A549 treated with AZD2906 at 1 μM for 4 hours (cell line): Measurements from ENCODE around the gene SLC49A4. TPM values are rescaled to one million over a fixed set of nuclear protein-coding genes. Genes with fewer than 3 reads are reported as not detected.

Experiments
- total RNA-seq: library from RNA; stranded (reverse); fragments of 200-300 nt; extraction: Qiagen RNA extraction; gene quantifications from 5 replicates; pipeline ENCODE4 v1.2.3, GENCODE V29; 2022

SLC49A4 gene, protein sequence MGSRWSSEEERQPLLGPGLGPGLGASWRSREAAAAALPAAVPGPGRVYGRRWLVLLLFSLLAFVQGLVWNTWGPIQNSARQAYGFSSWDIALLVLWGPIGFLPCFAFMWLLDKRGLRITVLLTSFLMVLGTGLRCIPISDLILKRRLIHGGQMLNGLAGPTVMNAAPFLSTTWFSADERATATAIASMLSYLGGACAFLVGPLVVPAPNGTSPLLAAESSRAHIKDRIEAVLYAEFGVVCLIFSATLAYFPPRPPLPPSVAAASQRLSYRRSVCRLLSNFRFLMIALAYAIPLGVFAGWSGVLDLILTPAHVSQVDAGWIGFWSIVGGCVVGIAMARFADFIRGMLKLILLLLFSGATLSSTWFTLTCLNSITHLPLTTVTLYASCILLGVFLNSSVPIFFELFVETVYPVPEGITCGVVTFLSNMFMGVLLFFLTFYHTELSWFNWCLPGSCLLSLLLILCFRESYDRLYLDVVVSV
- 11.3 to 14.1 TPM (median 13.6 TPM) in 5 replicates for total RNA-seq

DNA sequence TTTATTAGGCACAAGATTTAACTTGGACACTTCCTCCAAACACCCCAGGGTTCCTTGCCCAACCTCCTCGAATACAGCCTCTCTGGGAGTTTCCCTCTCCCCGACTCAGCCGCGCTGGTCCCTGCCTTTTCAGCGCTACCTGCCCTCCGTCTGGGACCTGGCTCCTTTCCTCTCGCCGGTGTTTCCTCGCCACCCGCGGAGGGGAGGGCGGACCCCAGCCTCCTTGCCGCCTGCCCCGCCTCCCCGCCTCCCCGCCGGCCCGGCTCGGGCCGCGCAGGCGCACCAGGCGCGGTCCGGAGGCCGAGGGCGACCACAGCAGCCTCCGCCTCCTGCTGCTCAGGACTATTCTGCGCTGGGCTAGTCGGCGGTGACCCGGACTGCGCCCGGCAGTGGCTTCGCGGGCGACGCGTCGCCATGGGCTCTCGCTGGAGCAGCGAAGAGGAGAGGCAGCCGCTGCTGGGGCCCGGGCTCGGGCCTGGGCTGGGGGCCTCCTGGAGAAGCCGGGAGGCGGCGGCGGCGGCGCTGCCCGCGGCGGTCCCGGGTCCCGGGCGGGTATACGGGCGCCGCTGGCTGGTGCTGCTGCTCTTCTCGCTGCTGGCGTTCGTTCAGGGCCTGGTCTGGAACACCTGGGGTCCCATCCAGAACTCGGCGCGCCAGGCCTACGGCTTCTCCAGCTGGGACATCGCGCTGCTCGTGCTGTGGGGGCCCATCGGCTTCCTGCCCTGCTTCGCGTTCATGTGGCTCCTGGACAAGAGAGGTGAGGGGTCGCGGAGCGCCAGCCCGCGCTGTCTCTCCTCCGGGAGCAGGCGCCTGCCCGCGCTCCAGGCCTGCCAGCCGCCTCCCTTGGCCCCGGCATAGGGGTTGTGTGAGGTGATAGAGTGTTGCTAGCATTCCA, at the start of gene SLC49A4:
SLC49A4 (plus strand) TSS at position 291 of the 895 bp plus-strand sequence; CDS start at position 415, 124 bp downstream.

DNA sequence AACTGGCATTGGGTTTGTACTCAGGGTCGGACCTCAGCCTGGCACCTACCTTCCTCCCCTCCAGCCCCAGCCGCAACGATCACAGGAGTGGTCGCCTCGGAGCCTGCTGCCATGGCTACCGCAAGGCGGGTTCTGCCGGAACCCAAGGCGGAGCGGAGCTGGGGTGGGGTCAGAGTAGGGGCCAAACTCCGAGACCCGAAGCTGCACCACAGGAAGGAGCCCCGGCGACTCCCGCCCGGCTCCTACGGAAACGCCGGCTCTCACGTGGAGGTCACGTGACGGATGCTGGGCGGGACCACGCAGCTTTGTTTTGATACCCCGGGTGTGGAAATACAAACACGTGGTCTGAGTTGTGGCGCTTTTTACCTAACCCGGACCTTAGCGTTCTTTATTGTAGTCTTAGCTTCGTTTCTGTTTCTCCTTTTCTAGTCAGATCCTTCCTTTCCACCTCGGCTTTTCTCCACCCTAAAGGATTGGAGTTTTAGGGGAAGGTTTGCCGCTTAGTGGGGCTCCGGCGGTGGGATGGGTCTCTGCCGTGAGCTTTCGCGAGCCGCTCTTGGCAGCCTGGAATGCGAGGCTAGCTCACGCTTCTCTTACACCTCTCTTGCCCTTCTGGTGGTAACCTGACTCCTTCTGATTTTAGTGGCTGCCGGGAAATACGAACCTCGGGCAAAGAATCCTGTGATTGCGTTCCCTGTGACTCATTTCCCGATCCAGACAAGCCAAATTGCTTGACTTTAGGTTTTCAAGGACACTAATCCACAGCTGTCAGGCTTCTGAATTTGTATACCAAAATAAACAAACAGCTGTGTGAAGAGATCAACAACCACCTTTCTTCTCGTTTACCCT, 1.1 kb upstream of the SLC49A4 start, which contains the start of gene HSPBAP1:
HSPBAP1 (minus strand) TSS at position 264 of the 849 bp plus-strand sequence; CDS start at position 113, 151 bp downstream.

Other genes with a start within 250 kb of the SLC49A4 start
- gene PARP9, start 230.8 kb upstream of the SLC49A4 start, total RNA-seq, result 5.4 to 6.2 TPM (median 5.5 TPM) in 5 replicates
- 6.7 to 10.0 TPM (median 7.3 TPM) in 5 replicates for gene DTX3L, start 230.7 kb upstream of the SLC49A4 start, total RNA-seq
- not detected in 5 replicates for gene PARP15, start 217.4 kb upstream of the SLC49A4 start, total RNA-seq
- 6.8 to 10.3 TPM (median 7.2 TPM) in 5 replicates for gene PARP14, start 114.2 kb upstream of the SLC49A4 start, total RNA-seq
- 4.8 to 6.1 TPM (median 5.4 TPM) in 5 replicates for gene HSPBAP1, start 1.2 kb upstream of the SLC49A4 start, total RNA-seq
- gene SEMA5B, start 232.7 kb downstream of the SLC49A4 start, total RNA-seq, result 0.22 to 0.31 TPM (median 0.26 TPM) in 5 replicates